ENCODE measurements around the gene TNFRSF12A.

DNA sequence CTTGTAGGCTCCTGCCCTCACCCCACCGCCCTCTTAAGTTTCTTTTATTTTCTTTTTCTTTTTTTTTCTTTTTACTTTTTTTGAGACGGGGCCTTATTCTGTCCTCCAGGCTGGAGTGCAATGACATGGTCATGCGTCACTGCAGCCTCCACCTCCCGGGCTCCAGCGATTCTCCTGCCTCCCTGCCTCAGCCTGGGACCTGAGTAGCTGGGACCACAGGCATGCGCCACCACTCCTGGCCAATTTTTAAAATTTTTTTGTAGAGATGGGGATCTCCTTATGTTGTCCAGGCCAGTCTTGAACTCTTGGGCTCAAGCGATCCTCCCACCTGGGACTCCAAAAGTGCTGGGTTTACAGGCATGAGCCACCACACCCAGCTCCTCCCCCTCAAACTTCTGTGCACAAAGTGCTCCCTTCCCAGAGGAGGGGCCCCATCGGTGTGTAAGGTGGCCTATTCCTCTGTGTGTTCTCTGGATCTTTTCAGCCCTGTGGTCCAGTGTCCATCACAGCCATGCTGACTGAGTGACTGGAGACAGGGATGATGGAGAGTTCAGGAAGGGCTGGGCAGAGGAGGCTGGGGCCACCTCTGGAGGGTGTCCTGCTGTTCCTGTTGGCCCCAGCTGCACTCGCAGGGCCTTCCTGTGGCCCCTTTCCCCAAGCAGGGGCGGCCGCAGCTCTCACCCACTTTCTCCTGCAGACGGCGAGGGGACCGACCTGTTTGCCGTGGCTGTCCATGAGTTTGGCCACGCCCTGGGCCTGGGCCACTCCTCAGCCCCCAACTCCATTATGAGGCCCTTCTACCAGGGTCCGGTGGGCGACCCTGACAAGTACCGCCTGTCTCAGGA is 36.4 kb downstream of the TNFRSF12A start:
- no peak for TF ChIP-seq GATA2 (IDR thresholded peaks at IDR 0.05; ENCODE audit: low read depth, low read length)
- TF ChIP-seq GATA3 (IDR thresholded peaks at IDR 0.05; ENCODE audit: low read depth, low read length), result no peak

All from SH-SY5Y (cell line).